ENCODE results near the gene BAMBI. TPM values are rescaled to one million over a fixed set of nuclear protein-coding genes. Genes with fewer than 3 reads are reported as not detected.

Gene BAMBI
- total and polyA plus RNA-seq, 2 of the 8 experiments (the other 6 are each of a cell fraction or from before 2014, with no cell fraction given), result 5.6 to 26.4 TPM

GRCh38 chr10:28710202-28710886, 33.0 kb downstream of the BAMBI start:
- Histone ChIP-seq H2BK120ac (replicated peaks; ENCODE audit: low read depth, low read length) (no peak overlapping the region), H3K27me3 (replicated peaks in 1 of 4; ENCODE audit: control insufficient read depth in 3 of 4, extremely low read depth in 1 of 4, insufficient read depth in 3 of 4, low read length in 3 of 4) (no peaks in the 10 kb centered on the region), H2BK20ac (ENCODE audit: low read length) (no peak overlapping the region), H2BK5ac (ENCODE audit: low read depth, low read length) (no peak overlapping the region), H2BK12ac (ENCODE audit: low read depth, low read length) (no peak overlapping the region), H3K14ac (ENCODE audit: insufficient read length) (no peak overlapping the region), H3K36me3 (ENCODE audit: control insufficient read depth in 2 of 4, insufficient read depth in 4 of 4, low read length in 3 of 4) (no peaks in the 10 kb centered on the region), H3K18ac (ENCODE audit: extremely low read depth, low read length) (no peak overlapping the region), H3K9me3 (ENCODE audit: insufficient read depth in 2 of 2, low read depth in 1 of 2, low read length in 1 of 2) (no peaks in the 10 kb centered on the region), H3K23ac (ENCODE audit: insufficient read length) (no peak overlapping the region), H3K4me2 (ENCODE audit: insufficient read depth in 1 of 2, low read depth in 2 of 2, low read length in 2 of 2) (no peak overlapping the region), H2AK5ac (ENCODE audit: low read depth, low read length) (no peak overlapping the region), H3K4me3 (ENCODE audit: extremely low read depth in 1 of 4, insufficient read depth in 2 of 4, low read depth in 3 of 4, low read length in 4 of 4) (no peak overlapping the region), H3K9ac (replicated peaks in 1 of 4; ENCODE audit: extremely low read depth in 1 of 4, low read depth in 3 of 4, low read length in 3 of 4) (no peak overlapping the region), H2AFZ (ENCODE audit: low read length) (no peak overlapping the region), H3K56ac (replicated peaks; ENCODE audit: insufficient read length, low read depth, low read length) (no peak overlapping the region), H3K79me1 (ENCODE audit: low read depth, low read length) (no peaks in the 10 kb centered on the region), H3K27ac (ENCODE audit: low read depth, low read length) (no peak overlapping the region), H2BK15ac (ENCODE audit: low read length) (no peak overlapping the region), H3K4ac (replicated peaks; ENCODE audit: insufficient read length, low read depth, low read length) (no peak overlapping the region), H3K79me2 (ENCODE audit: control insufficient read depth in 1 of 2, insufficient read depth in 2 of 2, low read length in 2 of 2) (no peaks in the 10 kb centered on the region), H3K4me1 (replicated peaks in 1 of 4; ENCODE audit: control insufficient read depth in 3 of 4, insufficient read depth in 4 of 4, low read length in 3 of 4) (no peaks in the 10 kb centered on the region), H3K23me2 (ENCODE audit: low read depth, low read length) (no peaks in the 10 kb centered on the region), H4K91ac (replicated peaks; ENCODE audit: insufficient read length, low read length) (no peak overlapping the region), H4K20me1 (replicated peaks in 1 of 2; ENCODE audit: control insufficient read depth in 1 of 2, insufficient read depth in 2 of 2, low read length in 2 of 2) (no peaks in the 10 kb centered on the region), H4K5ac (ENCODE audit: insufficient read length, low read depth, low read length) (no peak overlapping the region), H4K8ac (ENCODE audit: extremely low read depth, insufficient read depth, low read length) (no peak overlapping the region)
- WGBS, 2 experiments (ENCODE audit: extremely low coverage in 1 of 2, insufficient coverage in 1 of 2, insufficient read length in 1 of 2, insufficient replicate concordance in 2 of 2, low coverage in 1 of 2, low lambda C conversion rate in 2 of 2, missing lambda C conversion rate in 1 of 2), result 86% methylated on average over 6 of the region's 6 CpGs; no CpG with 5 or more reads in 1 of the 2 experiments
- ChIA-PET POLR2A (ENCODE audit: partially characterized antibody) (no interaction called here), CTCF (ENCODE audit: partially characterized antibody) (interaction anchor here (0.6 to 1.1 kb wide), 4 partner anchors 27 to 704 kb away, joined by 3 read pairs; no protein-coding TSS in a partner anchor)
- TF ChIP-seq GABPA (IDR thresholded peaks at IDR 0.05; ENCODE audit: borderline replicate concordance, insufficient read depth, low read length) (no peak), SRF (IDR thresholded peaks at IDR 0.05; ENCODE audit: low read depth, low read length) (no peak), POLR2A (IDR thresholded peaks at IDR 0.05; ENCODE audit: control extremely low read depth in 1 of 2, low read depth in 2 of 2, low read length in 2 of 2) (no peak), KDM5A (IDR thresholded peaks at IDR 0.05; ENCODE audit: low read length) (no peak), JUND (IDR thresholded peaks at IDR 0.05; ENCODE audit: low read length) (no peak), HDAC2 (IDR thresholded peaks at IDR 0.05; ENCODE audit: borderline replicate concordance in 1 of 2, low read depth in 2 of 2, low read length in 2 of 2) (no peak), SP2 (IDR thresholded peaks at IDR 0.05; ENCODE audit: low read length) (no peak), NRF1 (IDR thresholded peaks at IDR 0.05; ENCODE audit: low read depth, low read length) (no peak), BRCA1 (IDR thresholded peaks at IDR 0.05; ENCODE audit: low read depth, low read length) (no peak)
- TF ChIP-seq, protein P1, sequence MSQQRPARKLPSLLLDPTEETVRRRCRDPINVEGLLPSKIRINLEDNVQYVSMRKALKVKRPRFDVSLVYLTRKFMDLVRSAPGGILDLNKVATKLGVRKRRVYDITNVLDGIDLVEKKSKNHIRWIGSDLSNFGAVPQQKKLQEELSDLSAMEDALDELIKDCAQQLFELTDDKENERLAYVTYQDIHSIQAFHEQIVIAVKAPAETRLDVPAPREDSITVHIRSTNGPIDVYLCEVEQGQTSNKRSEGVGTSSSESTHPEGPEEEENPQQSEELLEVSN (IDR thresholded peaks at IDR 0.05), result no peak
- DNase-seq (ENCODE audit: low read depth in 1 of 2, low spot score in 2 of 2) (no peak), FAIRE-seq (no peak)

Data from H1 (cell line).